ENCODE results near the gene LYPD6.

GRCh38 chr2:149513461-149513860 is 183.1 kb downstream of the LYPD6 start:
- TF ChIP-seq CTCF (conservative IDR thresholded peaks at IDR 0.05) (no peak), EZH2 (IDR thresholded peaks at IDR 0.05; ENCODE audit: low read depth) (no peak)

Data from PC-9 (cell line).